T-helper 2 cell (primary cell): ENCODE measurements around the gene EGFR.

ENCODE experiments used
- DNase-seq, 5 experiments: peaks; one replicate each; pipeline versions ENCODE4 v3.0.0 to v3.0.0-alpha.2; 2012 to 2022

Gene EGFR

DNA sequence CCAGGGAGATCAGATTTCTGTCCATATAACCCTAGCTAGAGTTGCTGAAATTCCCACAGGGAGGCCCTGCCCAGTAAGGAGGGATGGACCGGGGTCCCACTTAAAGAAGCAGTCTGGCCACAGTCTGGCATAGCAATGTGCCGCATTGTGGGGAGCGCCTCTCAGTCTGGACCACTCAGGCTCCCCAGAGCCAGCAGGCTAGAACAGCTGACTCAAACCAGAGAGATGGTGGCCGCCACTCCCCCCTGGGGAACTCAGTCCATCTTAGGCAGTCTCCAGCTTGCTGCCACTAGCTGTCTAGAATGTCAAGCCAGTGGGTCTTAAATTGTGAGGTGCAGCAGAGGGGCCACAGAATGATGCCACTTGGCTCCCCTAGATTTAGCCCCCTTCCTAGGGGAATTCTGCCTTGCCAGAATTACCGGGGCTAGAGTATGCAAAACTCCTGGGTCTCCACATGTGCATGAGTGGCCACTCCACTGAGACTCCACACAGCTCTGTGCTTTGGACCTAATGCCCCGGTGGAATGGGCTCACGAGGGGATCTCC is 213.0 kb downstream of the EGFR start:
- DNase-seq, result no peak

- no peak for DNase-seq
These were observed 214.2 kb downstream of the EGFR start for GRCh38 chr7:55233001-55233400.

GRCh38 chr7:55234408-55234807 is 215.6 kb downstream of the EGFR start:
- no peak for DNase-seq

GRCh38 chr7:55235115-55235514 is 216.3 kb downstream of the EGFR start:
- DNase-seq, result no peak

DNA sequence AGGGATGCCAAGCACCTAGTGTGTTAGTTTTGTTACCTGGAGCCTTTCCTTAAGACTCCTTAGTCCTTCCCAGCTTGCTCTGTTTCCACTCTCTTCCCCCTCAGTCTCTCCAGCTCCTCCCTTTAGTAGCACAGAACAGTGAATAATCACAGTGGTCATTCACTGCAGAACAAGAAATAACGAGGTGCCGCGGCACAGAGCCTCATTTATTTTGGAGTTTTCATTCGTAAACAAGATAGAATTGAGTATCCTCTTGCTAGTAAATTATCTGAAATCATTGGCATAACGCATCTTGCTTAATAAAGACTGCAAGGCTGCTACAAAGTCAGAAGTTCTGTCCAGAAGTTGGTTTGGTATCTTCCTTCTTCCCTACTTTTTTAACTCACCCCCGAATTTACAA is 217.0 kb downstream of the EGFR start:
- no peak for DNase-seq

- no peak for DNase-seq
These were observed 217.7 kb downstream of the EGFR start for GRCh38 chr7:55236476-55236875.

DNA sequence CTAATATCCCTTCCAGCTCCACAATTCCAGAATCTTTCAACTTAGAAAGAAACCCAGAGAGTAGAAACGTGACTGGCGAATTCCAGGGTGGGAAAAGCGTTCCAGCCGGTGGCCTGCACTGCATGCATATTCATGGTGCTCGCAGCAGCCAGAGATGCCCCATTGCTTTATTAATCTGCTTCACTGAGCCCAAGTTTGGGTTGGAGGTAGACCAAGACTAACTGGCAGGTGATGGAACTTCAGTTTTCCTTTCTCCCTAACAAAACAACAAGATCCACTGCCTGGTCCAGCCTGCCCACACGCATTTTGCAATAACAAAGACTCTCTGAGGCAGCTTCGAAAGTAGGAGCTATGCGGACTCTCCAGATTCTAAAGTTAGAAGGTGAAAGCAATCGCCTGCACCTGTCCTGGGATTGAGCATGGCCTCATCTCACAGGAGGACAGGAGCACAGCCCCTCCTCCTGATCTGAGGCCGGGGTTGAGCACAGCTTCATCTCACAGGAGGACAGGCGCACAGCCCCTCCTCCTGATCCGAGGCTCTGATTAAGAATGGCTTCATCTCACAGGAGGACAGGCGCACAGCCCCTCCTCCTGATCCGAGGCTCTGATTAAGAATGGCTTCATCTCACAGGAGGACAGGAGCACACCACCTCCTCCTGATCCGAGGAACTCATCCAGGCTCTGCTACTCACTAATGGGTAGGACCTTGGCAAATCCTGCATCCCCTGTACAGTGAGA is 218.5 kb downstream of the EGFR start:
- DNase-seq, result no peak

GRCh38 chr7:55239406-55239805 is 220.6 kb downstream of the EGFR start:
- no peak for DNase-seq

DNA sequence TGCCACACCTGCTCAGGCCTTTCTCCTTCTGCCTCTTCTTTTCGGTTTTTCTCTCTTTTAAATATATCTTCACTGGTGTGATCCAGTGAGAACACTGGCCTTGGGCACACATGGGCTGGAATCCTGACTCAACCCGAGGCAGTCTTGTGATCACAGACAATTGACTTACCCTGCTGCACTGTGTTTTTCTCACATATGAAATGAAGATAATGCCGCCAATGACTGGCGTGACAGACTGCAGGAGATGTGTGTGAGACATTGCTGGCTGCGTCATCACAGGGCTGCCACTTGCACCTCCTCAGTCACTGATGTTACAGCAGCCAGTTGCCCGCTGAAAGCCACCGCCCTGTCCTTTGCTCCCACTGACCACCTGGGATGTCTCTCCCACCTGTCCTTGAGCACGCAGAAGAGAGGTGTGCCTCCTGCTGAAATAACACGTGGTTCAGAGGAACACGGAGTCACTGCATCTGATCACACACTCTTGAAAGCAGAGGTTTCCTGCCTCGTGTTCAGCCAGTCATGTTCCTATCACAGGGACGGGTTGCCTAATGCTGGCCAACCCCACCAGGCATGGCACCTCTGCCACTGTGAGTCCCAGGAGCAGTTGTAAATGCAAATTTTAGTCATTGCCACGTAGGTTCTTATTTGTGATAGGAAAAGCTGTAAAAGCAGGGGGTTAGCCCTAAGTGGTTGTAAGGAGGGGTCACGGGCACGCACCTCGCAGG is 221.8 kb downstream of the EGFR start:
- DNase-seq, result no peak

GRCh38 chr7:55241958-55242357 is 223.1 kb downstream of the EGFR start:
- no peak for DNase-seq

- no peak for DNase-seq
These were observed 223.8 kb downstream of the EGFR start for GRCh38 chr7:55242613-55243012.

DNA sequence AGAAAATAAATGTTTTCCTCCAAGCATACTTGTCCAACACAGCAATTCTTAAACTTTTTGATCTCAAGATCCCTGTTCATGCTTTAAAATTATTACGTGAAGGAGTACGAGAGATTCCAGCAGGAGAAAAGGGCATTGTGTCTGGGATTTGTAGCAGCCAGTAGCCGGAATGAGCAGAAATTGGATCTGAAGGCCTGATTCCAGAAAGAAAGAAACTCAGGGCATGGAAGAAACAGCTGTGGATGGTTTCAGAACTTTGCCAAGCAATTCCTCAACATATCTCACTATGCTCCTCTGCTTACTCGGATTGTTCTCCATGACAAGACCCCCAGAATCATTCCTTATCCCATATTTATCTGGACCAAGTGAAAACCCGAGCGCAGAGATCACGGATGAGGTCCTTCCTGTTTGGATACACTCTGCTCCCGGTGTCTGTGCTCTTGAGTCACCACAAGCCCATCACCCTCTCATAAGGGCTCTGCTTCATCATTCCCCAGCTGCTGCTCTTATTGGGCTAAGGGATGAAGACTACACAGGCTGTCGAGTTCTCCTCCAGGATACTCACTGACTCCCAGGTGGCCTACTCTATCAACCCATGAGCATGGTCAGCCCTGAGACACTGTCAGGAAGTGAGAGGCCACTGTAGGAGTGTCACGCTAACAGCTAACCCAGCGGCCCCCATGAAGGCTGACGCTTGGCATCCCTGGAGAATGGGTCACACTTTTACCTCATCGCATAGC is 225.4 kb downstream of the EGFR start:
- no peak for DNase-seq

GRCh38 chr7:55245271-55245723 is 226.5 kb downstream of the EGFR start:
- no peak for DNase-seq

DNA sequence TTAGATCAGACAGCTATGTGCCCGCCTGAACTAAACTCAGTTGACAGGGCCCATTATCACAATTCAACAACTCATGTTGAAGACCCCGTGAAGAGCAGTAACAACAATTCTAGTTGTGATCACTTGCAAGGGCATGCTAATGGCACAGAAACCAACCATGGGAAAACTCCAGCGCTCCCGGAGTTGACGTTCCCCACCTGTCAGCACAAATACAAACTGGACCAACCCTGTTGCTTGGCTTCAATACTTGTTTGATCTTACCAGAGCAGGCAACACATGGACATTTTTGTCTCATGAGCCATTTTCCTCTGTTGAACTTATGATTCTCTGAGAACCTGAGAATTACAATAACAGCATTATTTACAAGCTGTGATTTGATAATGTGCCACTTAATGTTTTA is 227.4 kb downstream of the EGFR start:
- no peak for DNase-seq

DNA sequence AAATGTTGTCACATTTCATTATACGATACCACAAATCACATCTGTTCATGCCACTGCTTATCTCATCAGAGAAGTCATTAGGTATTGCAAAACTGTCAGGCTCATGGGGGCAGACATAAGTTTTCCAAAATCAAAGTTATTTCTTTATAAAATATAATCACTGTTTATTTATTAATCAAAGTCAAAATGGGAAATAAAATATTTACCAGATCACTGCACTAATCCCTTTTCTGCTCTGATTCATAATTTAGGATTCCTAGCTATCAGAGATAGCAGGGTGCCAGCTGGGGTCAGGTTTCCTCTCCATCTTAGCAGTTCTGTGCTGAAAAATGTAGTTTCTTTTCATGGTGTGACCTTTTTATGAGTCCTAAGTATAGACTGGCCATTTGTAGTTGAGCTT is 228.6 kb downstream of the EGFR start:
- DNase-seq, result no peak

- DNase-seq, result no peak
These were observed 229.7 kb downstream of the EGFR start for GRCh38 chr7:55248526-55248925.

DNA sequence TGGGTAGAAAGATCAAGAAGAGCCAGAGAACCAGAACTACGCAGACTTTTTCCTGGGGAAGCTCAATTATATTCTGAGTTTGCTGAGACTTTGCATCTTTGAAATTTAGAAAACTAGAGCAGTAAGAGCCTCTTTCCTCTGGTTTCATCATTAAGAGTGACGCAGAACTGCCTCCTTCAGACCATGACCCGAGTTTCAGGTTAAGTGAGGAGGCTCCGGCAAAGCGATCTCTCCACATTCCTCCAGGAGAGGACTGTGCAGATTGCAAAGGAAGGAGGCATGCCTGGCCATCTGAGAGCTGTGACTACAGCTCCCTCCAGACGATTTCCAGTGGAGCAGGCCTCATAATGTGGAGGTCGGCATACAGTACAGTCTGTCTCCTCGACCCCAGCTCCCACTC is 230.5 kb downstream of the EGFR start:
- DNase-seq, result no peak

DNA sequence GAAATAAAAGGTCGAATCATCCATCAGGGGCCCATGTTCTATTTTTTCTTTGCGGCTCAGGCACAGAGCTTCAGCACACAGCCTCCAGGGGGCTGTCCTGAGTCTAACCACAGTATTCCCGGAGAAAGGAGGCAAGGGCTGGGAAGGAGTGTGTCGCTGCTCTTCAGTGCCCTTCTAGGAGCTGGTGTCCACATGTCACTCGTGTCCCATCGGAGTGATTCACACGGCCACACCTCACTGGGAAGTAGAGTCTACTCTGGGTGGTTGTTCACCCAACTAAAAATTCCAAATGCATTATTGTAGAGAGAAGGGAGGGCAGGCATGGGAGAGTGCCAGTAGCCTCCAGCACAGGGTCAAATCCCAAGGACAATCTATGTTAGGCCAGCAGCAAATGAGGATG is 231.5 kb downstream of the EGFR start:
- DNase-seq, result no peak

DNA sequence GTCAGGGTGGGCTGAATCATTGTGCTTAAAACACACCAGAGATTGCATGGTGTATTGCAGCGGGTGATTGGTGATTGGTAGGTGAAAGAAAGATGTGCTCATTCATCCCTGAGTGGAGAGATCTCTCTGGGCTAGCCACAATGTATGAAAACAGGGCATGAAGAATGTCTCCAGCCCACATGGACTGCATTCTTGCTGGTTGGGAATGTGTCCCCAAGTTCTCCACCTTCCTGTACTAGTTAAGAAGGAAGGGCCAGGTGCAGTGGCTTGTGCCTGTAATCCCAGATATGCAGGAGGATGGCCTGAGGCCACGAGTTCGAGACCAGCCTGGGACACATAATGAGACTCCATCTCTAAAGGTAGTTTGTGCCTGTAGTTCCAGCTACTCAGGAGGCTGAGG is 232.5 kb downstream of the EGFR start:
- no peak for DNase-seq

GRCh38 chr7:55251911-55252310 is 233.1 kb downstream of the EGFR start:
- no peak for DNase-seq

DNA sequence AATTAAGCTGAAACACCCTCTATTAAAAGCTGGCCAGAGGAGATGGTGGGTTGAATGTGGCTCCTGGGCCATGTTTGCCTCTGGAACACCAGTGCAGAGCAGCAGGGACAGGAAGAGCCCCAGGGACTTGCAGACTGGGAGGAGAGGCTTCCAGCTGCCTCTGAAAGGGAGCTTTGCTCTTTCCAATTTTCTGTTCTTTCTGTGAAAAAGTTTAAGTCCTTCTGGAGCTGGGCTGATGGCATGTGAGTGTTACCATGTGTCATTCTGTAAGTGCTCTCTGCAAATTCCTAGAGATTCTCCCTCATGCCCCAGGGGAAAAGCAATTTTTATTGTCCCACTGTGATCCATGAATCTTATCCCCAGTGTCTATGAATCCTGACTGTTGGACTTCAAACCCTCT is 233.6 kb downstream of the EGFR start:
- no peak for DNase-seq

GRCh38 chr7:55253188-55253587 is 234.4 kb downstream of the EGFR start:
- no peak for DNase-seq

- no peak for DNase-seq
These were observed 235.4 kb downstream of the EGFR start for GRCh38 chr7:55254242-55254595.
